ENCODE data around the gene SND1. TPM values are rescaled to one million over a fixed set of nuclear protein-coding genes. Genes with fewer than 3 reads are reported as not detected.

The SND1 gene
- total and polyA plus RNA-seq, 2 donors (not counting 1 experiment from before 2014, with no cell fraction given): 44.4 to 165 TPM

DNA sequence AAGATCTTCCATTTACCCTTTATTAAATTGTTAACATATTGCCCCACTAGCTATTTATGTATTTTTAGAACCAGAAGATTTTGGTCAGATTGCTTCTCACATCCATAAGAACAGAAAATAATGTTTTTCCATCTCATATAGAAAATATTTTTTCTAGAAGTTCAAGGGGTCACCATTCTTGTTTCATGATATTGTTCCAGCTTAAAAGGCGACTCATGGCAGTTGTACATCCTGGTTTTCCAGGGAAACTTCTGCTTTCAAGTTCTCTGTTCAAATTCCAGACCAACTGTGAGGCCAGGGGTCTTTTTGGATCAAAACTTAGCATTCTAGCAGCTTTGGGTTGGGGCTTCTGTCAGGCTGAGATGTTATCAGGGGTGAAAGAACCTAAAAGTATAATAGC, 294.9 kb downstream of the SND1 start:
- Histone ChIP-seq H3K4me1 (ENCODE audit: control insufficient read depth in 2 of 2, insufficient read depth in 2 of 2, low read length in 2 of 2) (peaks cover 0 to 5% of the 10 kb centered on the region in 2 donors), H3K9ac (ENCODE audit: low read length) (no peak overlapping the region), H4K20me1 (ENCODE audit: control insufficient read depth, insufficient read depth, low read length, poor library complexity, severe bottlenecking) (no peaks in the 10 kb centered on the region), H3K4me3 (ENCODE audit: control extremely low read depth in 1 of 5, extremely low read depth in 1 of 5, insufficient read depth in 1 of 5, low read depth in 2 of 5, low read length in 4 of 5) (no peak overlapping the region), H3K4me2 (replicated peaks; ENCODE audit: low read depth, low read length, poor library complexity, severe bottlenecking) (no peak overlapping the region), H3K9me3 (ENCODE audit: control extremely low read depth in 1 of 3, control insufficient read depth in 2 of 3, insufficient read depth in 1 of 3, low read length in 2 of 3) (no peaks in the 10 kb centered on the region), H3K79me2 (ENCODE audit: control insufficient read depth, insufficient read depth, low read length) (peaks cover 6% of the 10 kb centered on the region), H2AFZ (ENCODE audit: insufficient read depth, low read depth, low read length, poor library complexity, severe bottlenecking) (no peak overlapping the region), H3K36me3 (replicated peaks in 1 of 2; ENCODE audit: control extremely low read depth in 1 of 2, control insufficient read depth in 1 of 2, extremely low read depth in 1 of 2, insufficient read depth in 2 of 2, low read length in 1 of 2) (peaks cover 7 to 19% of the 10 kb centered on the region in 2 experiments), H3K27me3 (replicated peaks in 1 of 4; ENCODE audit: control extremely low read depth in 1 of 4, control insufficient read depth in 3 of 4, insufficient read depth in 4 of 4, low read length in 3 of 4) (no peaks in the 10 kb centered on the region), H3K27ac (ENCODE audit: low read length in 2 of 2) (no peak overlapping the region)
- ChIA-PET CTCF (interaction anchor here (0.8 to 0.9 kb wide), 2 partner anchors 21 to 238 kb away, joined by 3 read pairs; no protein-coding TSS in a partner anchor), POLR2A (no interaction called here)
- DNase-seq (no peak), ATAC-seq (ENCODE audit: low read depth) (no peak)
- TF ChIP-seq, protein P1, sequence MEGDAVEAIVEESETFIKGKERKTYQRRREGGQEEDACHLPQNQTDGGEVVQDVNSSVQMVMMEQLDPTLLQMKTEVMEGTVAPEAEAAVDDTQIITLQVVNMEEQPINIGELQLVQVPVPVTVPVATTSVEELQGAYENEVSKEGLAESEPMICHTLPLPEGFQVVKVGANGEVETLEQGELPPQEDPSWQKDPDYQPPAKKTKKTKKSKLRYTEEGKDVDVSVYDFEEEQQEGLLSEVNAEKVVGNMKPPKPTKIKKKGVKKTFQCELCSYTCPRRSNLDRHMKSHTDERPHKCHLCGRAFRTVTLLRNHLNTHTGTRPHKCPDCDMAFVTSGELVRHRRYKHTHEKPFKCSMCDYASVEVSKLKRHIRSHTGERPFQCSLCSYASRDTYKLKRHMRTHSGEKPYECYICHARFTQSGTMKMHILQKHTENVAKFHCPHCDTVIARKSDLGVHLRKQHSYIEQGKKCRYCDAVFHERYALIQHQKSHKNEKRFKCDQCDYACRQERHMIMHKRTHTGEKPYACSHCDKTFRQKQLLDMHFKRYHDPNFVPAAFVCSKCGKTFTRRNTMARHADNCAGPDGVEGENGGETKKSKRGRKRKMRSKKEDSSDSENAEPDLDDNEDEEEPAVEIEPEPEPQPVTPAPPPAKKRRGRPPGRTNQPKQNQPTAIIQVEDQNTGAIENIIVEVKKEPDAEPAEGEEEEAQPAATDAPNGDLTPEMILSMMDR (IDR thresholded peaks at IDR 0.05): no peak
- TF ChIP-seq EZH2 (IDR thresholded peaks at IDR 0.05; ENCODE audit: borderline replicate concordance, insufficient read depth, low read depth, low read length, poor library complexity, severe bottlenecking): no peak
- Mint-ChIP-seq H3K27me3 (no peaks in the 10 kb centered on the region), H3K4me3 (no peak overlapping the region), H3K9me3 (ENCODE audit: insufficient read depth) (no peaks in the 10 kb centered on the region), H3K27ac (no peak overlapping the region), H3K4me1 (peaks cover 13% of the 10 kb centered on the region)
- intact Hi-C loops (cut with micrococcal nuclease): no loop called here
- WGBS (ENCODE audit: insufficient coverage): 100% methylated on average over 1 of the region's 1 CpG

DNA sequence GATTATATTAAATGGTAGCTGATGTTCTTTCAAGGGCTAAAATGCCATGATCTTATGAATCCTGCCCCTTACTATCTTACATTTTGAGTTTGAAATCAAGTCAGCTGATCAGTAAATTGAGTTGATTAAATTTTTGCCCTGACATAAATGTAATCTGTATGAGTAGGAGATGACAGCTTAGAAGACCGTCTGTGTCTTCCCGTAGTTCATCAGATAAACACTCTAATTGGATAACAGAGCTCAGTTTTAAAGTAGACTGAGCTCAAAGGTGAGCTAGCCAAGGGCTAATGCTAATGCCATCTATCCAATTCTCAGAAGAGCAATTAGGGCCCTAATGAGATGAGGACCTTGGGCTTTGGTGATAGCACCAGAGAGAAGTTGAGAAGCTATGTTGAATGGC, 296.3 kb downstream of the SND1 start:
- H4K20me1 ChIP-seq (ENCODE audit: control insufficient read depth, insufficient read depth, low read length, poor library complexity, severe bottlenecking): no peaks in the 10 kb centered on the region
- no peak overlapping the region for H3K27ac Mint-ChIP-seq
- ChIA-PET POLR2A (no interaction called here), CTCF (interaction anchor here (1.5 kb wide), 2 partner anchors 18 to 43 kb away, joined by 3 to 6 read pairs; no protein-coding TSS in a partner anchor)
- no peaks in the 10 kb centered on the region for H3K27me3 ChIP-seq (replicated peaks in 1 of 4; ENCODE audit: control extremely low read depth in 1 of 4, control insufficient read depth in 3 of 4, insufficient read depth in 4 of 4, low read length in 3 of 4)
- H3K4me1 ChIP-seq (ENCODE audit: control insufficient read depth in 2 of 2, insufficient read depth in 2 of 2, low read length in 2 of 2): no peaks in the 10 kb centered on the region
- no peak overlapping the region for H3K4me2 ChIP-seq (replicated peaks; ENCODE audit: low read depth, low read length, poor library complexity, severe bottlenecking)
- H2AFZ ChIP-seq (ENCODE audit: insufficient read depth, low read depth, low read length, poor library complexity, severe bottlenecking): no peak overlapping the region
- no peaks in the 10 kb centered on the region for H3K9me3 ChIP-seq (ENCODE audit: control extremely low read depth in 1 of 3, control insufficient read depth in 2 of 3, insufficient read depth in 1 of 3, low read length in 2 of 3)
- intact Hi-C loops (cut with micrococcal nuclease): no loop called here
- no CpG with 5 or more reads among the region's 2 CpGs for WGBS (ENCODE audit: insufficient coverage)
- H3K27ac ChIP-seq (ENCODE audit: low read length in 2 of 2): no peak overlapping the region
- H3K79me2 ChIP-seq (ENCODE audit: control insufficient read depth, insufficient read depth, low read length): peaks cover 3% of the 10 kb centered on the region
- DNase-seq (no peak), ATAC-seq (ENCODE audit: low read depth) (no peak)
- peaks cover 5 to 19% of the 10 kb centered on the region in 2 experiments for H3K36me3 ChIP-seq (replicated peaks in 1 of 2; ENCODE audit: control extremely low read depth in 1 of 2, control insufficient read depth in 1 of 2, extremely low read depth in 1 of 2, insufficient read depth in 2 of 2, low read length in 1 of 2)
- H3K4me1 Mint-ChIP-seq: peaks cover 9% of the 10 kb centered on the region
- H3K4me3 ChIP-seq (ENCODE audit: control extremely low read depth in 1 of 5, extremely low read depth in 1 of 5, insufficient read depth in 1 of 5, low read depth in 2 of 5, low read length in 4 of 5): no peak overlapping the region
- TF ChIP-seq, protein P1 (IDR thresholded peaks at IDR 0.05): no peak
- TF ChIP-seq EZH2 (IDR thresholded peaks at IDR 0.05; ENCODE audit: borderline replicate concordance, insufficient read depth, low read depth, low read length, poor library complexity, severe bottlenecking): no peak
- H3K9me3 Mint-ChIP-seq (ENCODE audit: insufficient read depth): no peaks in the 10 kb centered on the region
- no peak overlapping the region for H3K4me3 Mint-ChIP-seq
- no peaks in the 10 kb centered on the region for H3K27me3 Mint-ChIP-seq
- no peak overlapping the region for H3K9ac ChIP-seq (ENCODE audit: low read length)

All from B cell (primary cell).